NCI-H226 (cell line): ENCODE results near the gene AGAP3.

Experiments used
- DNase-seq: peaks from one replicate; pipeline ENCODE4 v3.0.0-alpha.2; 2015

Gene AGAP3

DNA sequence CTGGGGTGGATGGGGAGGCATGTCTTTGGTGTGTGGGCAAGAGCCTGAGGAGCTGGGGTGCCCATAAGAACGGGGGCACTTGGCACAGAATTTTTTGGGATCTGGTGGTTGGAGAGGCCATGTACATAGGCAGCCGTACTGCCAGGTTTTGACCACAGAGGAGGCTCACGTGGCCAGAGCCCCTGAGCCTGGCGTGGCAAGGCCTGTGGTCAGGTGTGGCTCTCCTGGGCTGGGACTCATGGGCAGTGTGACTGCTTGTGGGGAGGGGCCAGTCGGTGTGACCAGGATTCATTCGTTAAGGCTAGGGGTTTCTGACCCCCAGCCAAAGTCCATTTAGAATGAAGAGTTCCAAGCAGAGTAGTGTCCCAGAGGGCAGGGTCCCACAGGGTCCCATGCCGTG, 38.2 kb downstream of the AGAP3 start:
- DNase-seq: no peak

DNA sequence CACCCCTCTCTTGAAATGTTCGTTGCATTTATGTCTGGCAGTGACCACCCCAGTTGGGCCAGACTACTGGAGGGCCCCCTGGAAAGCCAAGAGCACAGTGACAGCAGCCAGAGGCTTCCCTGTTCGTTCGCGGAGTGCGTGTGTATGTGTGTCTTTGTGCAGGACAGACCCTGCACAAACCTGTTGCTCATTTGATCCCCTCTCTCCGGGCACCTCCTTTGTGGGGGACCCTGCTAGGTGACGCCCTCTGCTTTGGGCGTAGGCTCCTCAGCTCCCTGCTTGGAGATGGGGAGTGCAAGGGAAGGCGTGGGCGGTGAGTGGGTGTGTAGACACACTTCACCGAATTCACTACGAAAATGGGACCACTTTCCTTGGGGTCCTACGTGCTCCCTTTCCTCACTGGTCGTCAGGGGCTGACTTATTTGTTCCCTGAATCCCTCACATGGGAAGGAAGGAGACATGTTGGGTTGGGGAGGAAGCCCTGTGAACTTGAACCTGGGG, 38.7 kb downstream of the AGAP3 start:
- no peak for DNase-seq

DNA sequence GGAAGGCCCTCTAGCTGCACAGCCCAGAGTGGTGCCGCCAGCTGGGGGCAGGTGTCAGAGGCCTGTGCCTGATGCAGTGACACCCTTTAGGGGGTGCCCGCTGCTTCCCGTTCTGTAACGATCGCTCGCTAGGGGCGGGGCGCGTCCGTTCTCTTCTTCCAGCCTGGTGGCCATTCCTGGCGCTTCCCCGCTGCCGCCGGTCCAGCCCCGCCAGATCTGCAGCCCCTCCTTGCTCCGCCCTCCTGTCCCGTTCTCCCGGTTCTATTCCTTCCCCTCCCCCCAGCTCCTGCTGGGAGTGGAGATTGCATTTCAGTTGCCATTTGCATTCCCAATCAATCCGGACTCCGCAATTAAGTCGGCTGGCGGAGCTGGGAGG, 39.2 kb downstream of the AGAP3 start:
- no peak for DNase-seq

DNA sequence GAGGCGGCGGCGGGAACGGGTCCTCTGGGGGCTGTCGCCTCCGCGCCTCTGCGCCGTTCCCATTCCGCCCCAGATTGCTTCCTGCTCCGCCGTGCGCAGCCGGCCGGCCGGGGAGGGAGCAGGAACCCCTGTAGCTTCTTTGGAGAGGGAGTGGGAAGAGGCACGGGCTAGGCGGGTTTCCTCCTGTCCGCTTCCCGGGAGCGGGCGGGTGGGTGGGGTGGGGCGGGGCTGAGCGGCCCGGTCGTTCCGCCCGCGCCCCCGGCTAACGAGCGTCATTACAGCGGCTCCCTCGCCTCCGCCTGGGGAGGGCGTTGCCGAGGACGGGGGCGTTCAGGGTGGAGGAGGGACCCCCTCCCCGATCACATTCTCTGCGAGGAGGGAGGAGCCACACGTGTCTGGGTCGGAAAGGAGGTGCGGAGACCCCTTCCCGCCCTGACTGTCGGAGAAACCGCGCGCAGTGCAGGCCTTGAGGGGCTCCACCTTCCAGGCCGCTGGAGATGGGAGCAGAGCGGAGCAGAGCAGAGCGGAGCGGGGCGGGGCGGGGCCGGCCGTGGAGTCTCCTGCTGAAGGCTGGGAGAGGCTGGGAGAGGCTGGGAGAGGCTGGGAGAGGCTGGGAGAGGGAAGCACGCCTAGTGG, 39.7 kb downstream of the AGAP3 start:
- DNase-seq: no peak

DNA sequence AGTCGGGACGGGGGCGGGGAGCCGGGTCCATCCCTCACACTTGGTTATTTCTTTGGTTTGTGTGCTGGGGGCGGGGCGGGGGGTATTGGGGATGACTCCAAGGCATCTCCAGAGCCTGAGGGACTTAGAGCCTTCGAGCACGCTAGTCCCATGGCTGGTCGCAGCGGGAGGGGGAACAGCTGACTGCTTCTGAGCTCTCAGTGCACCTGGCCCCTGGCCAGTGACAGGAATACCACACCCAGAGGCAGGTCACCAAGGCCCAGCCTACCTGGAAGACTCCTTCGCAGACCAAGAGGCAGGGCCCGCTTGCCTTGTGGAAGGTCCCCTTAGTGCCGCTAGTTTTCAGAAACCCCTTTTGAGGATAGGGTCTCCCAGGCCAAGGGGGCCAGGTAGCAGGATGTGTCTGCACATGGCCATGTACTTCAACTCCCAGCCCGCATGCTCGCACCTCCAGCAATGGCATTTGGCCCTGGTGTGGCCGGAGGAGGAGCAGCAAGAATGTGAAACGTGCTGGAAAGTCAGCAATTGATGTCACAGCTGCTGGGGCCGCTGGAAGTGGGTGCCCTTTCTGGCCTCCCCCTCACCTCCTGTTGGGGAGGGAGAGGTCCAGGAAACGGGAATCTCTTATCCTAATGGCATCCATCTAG, 40.3 kb downstream of the AGAP3 start:
- DNase-seq: no peak

DNA sequence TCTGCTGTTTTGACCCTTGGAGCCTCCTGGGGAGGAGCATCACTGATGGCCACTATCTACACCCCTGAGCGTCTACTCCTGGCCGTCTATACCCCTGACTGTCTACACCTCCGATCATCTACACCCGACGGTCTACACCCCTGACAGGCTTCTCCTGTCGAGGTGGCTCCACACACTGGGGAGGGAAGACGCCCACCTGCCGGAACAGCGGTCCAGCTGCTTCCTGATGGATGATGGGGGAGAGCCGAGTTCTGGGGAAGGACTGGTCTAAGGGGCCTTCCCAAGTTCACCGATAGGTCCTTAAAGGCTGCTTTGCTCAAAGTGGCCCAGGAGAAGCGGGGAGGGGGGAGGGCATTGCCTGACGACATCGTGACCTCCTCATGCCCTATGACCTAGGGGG, 41.9 kb downstream of the AGAP3 start:
- no peak for DNase-seq

DNA sequence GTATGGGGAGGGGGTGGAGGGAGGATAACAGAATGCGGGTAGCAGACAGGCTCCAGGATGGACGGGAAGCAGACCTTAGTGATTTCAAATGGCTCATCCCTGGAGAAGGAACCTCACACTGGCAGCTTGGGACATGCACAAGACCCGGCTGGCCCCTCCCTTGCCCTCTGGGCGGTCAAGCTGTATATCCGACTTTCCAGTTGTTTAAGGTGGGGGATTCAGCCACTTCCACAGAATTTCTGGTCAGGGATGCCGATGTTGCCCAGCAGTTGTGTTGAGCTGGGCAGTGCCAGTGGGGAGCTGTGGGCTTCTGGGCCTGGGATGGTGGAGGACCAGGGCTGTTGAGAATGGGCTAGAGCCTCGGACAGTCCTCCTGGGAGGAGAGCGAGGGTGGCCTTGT, 42.4 kb downstream of the AGAP3 start:
- no peak for DNase-seq

DNA sequence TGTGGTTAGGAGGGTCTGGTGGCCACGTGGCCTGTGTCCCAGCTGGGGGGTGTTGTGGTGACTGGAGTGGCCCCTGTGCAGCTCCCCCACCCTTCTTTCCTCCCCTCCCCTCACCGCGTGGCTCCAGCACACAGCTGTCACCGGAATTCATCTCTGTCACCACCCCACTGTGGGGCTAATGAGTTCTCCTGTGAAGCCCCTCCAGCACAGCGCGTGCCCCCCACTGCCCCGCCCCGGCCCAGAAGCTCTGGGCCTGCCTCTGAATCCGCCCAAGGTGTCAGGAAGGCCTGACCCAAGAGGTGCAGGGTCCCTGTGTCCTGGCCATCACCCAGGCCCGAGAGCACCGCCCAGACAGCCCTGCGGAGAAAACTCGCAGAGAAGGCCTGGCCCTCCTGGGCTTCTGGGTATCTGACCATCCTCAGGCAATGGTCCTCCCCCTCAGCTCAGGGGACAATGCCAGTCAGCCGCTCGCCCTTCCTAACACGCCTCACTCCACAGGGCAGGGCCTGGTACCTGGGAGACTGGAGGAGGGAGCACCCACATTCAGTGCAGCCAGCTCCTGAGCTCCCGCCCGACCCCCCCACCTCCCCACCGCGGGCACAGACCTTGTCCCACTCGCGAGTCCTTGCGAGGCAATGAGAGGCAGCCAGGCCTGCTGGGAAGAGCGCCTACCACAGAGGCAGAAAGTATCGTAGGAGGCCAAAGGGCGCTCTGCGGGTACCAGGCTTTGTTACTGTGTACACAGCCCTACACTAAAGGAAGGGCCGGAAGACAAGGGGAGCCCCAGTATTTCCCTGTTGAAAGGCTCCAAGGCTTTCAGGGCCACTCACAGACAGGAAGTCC, 43.1 kb downstream of the AGAP3 start:
- no peak for DNase-seq

DNA sequence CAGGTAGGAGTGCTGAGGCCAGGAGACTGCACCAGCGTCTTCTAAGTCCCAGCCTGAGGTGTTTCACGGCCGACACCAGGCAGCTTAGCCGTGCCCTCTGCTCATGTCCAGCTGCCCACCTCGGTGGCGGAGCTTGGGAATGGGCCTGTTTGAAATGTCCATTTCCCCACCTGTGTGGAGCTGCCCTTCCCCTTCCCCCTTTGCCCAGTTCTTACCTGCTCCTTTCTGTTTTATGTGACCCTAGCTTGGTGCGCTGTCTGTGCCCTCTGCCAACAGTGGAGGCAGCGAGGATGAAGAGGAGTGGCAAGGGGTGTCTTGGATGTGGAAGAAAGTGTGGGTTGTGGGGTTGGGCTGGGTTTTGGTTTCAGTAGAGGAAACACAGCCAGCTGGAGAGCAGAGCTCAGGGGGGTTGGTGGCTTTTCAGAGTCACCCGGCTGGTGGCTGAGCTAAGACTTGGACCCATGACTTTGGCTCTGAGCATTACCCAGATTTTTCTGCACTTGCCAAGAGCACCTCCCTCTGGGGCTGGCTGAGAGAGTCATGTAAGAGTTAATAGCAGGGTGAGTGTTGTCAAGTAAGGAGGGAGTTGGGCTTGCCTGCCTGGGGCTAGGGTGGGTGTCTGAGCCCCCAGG, 43.8 kb downstream of the AGAP3 start:
- DNase-seq: no peak

DNA sequence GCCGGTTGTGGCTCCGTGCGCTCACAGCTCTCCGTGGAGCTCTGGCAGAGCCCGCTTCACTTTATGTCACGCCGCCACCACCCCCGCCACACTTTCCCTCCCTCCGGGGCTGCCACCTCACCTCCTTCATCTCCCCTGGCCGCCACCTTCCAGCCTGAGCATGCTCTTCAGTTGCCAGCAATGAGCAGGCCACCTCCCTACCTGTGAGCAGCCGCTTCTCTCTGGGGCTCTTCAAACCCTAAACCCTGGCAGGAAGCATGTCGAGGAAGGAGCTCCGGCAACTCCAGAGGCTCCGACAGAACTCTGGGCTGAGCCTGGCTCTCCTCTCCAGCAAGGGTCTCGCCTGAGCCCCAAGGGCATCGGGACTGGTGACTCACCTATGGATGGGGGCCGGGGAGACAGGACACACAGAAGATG, 44.5 kb downstream of the AGAP3 start:
- no peak for DNase-seq

DNA sequence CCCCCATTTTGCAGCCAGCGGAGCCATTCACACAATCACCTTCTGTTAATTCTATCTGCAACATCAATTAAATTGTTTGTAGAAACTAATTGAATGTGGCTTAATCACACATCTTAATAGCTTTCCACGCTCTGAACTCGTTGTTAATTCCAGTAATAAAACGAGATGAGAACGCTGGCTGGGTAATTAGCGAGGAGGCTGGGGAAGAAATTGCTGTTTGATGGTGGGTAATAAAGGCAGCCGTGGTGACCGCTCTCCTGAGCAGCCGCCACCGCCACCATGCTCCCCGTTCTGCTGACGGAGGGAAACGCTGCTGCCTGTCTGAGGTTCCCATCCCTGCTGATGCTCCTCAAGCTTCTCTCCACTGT, 44.9 kb downstream of the AGAP3 start:
- DNase-seq: no peak

DNA sequence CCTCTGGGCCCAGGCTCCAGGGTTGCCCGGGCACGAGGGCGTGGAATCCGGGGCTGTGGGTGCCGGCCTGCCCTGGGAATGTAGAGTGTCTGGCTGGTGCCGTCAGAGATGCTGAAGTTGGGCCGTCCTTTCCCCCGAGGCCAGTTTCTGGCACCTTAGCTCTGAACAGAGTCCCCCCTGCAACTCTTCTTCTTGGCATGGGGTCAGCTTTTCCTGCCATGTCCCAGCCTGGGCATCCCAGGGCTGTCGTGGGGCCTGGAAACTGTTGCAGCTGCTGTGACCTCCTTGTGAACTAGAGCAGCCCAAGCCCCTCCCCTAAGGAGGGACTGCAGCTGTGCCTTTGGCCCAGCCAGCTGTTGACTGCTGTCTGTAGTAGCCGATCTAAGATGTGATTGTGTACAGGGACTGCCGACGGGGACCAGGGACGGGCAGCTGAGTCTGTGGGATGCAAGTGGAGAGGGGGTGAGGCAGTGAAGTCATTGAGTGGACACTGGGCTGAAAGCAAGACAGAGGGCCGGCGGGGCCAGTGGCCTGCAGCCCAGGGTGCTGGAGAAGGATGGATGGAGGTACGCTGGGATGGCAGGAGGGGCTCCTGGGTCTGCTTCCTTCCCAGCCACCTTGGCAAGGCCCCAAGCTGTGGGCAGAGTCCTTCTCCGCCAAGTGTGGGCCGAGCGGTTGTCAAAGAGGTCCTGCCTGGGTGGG, 45.5 kb downstream of the AGAP3 start:
- DNase-seq: no peak

DNA sequence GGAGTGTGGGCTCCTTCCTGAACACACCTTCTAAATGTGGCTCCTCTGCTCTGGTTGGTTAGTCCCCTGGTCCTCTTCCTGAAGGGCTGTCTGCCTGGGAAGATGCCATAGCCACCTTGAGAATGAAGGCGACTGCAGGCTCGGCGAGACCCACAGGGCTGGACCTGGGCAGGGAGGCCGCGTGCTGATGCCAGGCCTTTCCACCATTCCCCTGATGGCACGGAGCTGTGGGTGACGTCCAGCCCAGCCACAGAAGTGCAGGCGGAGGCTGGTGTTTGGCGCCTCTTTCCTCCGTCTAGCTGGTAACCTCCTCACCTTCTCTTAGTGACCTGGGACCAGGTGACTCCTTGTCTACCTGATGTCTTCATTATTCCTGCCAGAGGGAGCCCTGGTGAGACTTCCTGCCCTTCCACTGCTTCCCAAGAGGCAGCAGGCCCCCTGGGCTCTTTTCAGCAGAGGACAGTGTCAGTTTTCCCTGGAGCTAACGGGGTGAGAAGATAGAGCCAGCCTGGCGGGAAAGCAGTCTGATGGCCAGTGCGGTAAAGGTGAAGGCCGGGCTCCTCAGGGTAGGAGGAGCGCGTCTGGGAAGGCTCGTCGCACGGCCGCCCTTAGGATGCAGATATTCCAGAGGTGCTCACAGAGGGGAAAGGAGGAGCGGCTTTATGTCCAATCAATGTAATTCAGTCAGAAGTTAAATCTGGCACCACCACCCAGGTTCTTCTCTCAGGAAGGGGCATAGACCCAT, 46.4 kb downstream of the AGAP3 start:
- no peak for DNase-seq

DNA sequence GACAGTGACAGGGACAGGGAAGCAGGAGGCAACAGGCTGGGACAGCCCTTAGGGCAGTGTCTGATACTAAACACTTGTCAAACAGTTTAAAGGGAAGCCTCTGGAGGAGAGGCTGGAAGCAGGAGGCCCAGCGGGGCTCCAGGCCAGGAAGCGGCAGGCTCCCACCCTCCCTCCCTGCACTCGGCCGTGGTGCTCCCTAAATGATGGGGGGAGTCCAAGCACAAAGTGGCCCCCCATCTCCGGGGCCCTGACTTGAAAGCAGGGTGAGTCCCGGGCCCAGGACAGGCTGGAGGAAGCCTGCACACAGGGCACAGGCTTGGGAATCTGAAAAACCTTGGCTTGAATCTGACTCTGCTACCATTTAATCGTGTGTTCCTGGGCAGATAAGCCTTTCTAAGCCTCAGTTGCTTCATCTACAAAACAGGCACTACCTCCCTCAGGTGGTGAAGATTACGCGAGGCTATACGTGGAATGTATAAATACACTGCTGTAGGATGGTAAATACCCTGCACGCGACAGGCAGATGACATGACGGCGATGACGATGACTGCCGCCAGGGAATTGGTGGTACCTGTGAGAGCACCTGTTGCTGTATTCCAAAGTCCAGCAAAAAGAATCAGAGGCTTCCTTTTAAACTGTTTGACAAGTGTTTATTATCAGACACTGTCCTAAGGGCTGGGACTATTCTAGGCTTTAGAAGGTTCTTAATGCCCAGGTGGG, 47.2 kb downstream of the AGAP3 start:
- DNase-seq: no peak

DNA sequence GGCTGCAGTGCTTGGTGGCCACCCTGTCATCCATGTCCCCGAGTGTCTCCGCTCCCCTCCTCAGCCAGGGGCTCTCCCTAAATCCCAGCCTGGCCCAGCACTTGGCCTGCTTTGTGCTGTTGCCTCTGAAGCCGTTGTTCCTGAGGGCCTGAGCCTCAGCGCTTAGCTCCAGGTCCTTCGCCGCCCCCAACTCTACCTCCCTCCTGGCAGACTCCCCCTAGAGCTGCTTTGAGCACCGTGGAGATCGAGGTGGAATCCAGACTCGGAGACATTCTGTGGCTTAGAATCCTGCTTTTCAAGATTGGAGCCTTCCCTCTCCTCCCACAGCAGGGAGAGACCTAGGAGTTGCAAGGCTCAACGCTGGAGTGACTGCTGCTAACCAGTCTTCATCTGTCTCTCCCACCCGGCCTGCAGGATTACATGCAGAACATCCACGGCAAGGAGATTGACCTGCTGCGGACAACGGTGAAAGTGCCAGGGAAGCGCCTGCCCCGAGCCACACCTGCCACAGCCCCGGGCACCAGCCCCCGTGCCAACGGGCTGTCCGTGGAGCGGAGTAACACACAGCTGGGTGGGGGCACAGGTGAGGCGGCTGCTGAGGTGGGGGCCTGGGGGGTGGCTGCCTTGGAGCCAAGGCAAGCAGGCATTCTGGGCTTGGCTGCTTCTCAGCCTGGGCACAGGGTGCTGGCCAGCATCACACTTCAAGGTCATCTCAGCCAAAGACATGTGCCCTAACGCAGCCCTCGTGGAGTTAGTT, 47.9 kb downstream of the AGAP3 start:
- no peak for DNase-seq

DNA sequence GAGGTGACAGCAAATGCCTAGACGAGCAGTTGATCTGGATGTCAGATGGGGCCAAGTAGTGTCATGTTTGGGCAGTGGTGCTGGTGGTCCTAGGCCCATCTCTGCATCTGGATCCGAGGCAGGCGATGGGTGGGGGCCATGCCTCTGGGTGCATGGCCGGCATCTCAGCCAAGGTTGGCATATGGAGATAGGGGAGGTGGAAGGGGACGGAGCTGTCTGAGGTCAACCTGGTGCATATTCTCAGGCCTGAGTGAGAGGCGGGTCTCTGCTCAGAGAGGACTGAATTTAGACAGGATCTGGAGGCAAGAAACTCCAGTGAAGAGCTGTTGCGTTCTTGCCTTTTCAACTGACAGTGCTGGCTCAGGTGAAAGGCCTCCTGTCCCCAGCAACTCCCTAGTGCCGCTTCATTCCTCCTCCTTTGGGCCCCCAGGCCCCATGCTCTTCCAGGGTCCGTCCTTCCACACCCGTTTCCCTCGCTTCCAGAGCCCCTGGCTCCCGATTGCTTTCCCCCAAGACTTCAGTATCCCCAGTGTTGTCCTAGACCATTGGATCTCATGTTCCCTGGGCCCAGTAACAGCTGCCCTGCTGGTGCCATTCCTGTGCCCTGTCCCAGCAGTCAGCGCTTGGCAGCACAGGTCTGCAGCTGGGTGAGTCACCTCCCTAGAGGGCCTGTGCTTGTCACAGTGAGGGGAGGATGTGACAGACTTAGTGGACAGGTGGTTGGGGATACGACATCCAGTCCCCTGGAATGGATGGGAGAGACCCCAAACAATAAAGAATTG, 48.7 kb downstream of the AGAP3 start:
- DNase-seq: no peak

DNA sequence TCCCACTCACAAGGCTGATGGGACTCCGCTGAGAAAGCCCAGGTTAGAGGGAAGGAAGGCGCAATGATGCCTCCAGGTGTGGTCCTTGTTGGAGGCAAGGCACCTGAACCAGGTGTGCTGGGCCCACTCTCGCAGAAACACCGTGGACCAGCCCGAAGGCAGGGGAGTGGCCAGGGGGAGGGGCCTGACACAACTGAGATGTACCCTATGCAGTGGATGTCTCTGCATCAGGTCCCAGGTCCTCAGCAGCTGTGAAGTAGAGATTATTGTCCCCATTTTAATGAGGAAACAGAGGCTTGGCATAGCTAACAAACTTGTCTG, 49.2 kb downstream of the AGAP3 start:
- no peak for DNase-seq

DNA sequence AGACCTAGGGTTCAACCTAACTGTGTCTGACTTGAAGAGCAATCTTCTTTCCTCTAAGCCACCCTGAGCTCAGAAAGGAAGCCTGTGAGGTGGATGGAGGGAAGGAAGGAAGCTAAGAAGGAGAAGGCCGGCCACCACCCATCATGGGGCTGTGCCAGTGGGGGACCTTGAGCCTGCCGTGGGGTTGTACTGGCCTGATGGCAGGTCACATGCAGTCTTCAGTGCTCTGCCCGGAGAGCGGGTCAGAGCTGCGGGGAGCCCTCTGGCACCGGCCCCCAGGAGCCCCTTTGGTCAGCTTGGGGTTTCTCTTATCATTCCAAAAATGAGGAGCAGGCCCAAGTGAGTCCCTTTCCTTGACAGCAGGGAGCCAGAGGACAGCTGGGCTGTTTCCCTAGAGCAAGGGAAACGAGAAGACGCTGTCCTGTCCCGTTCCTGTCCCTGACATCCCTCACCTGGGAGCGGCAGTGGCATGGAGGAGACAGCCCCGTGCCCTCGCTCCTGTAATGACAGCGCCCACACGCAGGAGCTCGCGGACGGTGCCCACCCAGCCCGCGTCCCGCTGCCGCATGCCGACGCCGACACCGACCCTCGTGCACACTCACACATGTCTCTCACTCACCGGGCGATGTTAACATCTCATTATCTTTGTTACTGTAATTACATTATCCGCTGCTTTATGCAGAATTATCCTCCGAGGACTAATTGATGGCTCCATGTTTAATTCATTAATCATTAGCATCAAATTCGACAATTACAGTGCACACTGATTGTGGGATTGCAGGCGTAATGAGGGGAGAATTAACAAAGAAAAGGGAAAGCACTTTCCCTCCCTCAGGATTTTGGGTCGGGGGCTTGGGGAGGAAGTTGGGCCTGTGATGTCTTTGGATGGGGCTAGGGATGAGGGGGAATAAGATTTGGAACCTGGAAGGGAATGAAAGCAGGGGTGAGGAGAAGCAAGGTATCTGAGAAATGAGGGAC, 49.9 kb downstream of the AGAP3 start:
- DNase-seq: no peak
